Astrocyte (in vitro differentiated cells and primary cell): ENCODE measurements around the gene RCE1.

Experiments used
- EZH2 ChIP-seq: IDR thresholded peaks from 2 replicates; pipeline ENCODE4 v1.6.1; 2012; ENCODE audit warnings: mild to moderate bottlenecking, low read length, inconsistent platforms; ENCODE audit not compliant: insufficient read depth
- TF ChIP-seq, protein P1 (sequence below): IDR thresholded peaks from 2 replicates; pipeline ENCODE4 v1.5.1; 2011; ENCODE audit warnings: low read depth, mild to moderate bottlenecking, inconsistent platforms, low read length, moderate library complexity; ENCODE audit not compliant: insufficient read depth

DNA sequence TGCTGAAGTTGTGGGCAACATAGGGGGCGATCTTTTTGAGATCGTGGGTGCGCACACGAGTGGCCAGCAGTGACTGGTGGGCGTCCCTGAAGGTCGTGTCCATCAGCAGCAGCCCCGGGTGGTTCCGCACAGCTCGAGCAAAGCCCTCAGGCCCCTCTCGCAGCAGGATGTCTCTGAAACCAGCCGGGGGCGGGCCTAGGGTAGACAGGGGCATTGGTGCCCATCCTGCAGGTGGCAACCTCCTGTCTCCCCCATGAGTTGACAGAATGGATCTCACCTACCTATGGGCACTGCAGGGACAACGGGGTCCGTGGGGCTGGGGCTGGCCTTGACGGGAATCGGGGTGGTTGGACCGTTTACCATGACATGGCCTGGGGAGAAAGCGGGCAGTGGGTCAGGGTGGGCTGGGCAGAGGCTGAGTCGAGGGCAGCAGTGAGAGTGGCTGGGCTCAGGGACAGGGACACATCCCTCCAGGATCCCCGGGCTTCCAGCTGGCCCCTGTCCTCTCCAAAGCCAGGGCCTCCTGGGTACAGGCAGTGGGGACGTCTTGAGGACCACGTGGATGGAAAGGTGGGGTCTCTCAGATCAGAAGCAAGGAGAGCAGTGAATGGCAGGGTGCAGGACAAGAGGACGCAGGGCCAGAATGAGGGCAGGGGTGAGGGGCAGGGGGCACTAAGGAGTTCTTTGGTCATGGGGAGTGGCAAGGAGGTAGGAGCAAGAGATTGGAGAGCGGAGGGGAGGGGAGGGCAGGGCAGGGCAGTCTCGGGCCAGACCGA, 9.4 kb downstream of the RCE1 start:
- TF ChIP-seq, protein P1, sequence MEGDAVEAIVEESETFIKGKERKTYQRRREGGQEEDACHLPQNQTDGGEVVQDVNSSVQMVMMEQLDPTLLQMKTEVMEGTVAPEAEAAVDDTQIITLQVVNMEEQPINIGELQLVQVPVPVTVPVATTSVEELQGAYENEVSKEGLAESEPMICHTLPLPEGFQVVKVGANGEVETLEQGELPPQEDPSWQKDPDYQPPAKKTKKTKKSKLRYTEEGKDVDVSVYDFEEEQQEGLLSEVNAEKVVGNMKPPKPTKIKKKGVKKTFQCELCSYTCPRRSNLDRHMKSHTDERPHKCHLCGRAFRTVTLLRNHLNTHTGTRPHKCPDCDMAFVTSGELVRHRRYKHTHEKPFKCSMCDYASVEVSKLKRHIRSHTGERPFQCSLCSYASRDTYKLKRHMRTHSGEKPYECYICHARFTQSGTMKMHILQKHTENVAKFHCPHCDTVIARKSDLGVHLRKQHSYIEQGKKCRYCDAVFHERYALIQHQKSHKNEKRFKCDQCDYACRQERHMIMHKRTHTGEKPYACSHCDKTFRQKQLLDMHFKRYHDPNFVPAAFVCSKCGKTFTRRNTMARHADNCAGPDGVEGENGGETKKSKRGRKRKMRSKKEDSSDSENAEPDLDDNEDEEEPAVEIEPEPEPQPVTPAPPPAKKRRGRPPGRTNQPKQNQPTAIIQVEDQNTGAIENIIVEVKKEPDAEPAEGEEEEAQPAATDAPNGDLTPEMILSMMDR = no peak
- no peak for TF ChIP-seq EZH2
